OCI-LY3 (cell line): ENCODE results near the gene FRMD4A.
"Not testable (repeated sequence)": the region's sequence is repeated elsewhere in the genome, so short reads cannot be mapped to it uniquely, and the experiment has no call there.

Experiments
- H2AFZ ChIP-seq: fragments of 200-600, 300-600 bp; shearing (Covaris generic); 2 replicates; pipeline ENCODE4 v1.6.0; 2014; ENCODE audit warnings: antibody characterized with exemption, low read depth, low read length
- H3K27ac ChIP-seq: fragments of 200-600, 300-600 bp; sonication (generic); 2 replicates; pipeline ENCODE4 v1.5.1; 2014; ENCODE audit warnings: mild to moderate bottlenecking, low read length, moderate library complexity, mixed read lengths
- H3K27me3 ChIP-seq: fragments of 200-600, 300-600 bp; sonication (generic); 2 replicates; pipeline ENCODE4 v1.6.1; 2014; ENCODE audit warnings: low read depth, low read length, mixed read lengths
- H3K36me3 ChIP-seq: fragments of 200-600, 300-600 bp; sonication (generic); replicated peaks from 2 replicates; pipeline ENCODE3; 2014; ENCODE audit warnings: low read depth, low read length, mixed read lengths
- H3K4me1 ChIP-seq: fragments of 300-600, 200-600 bp; sonication (generic); 2 replicates; pipeline ENCODE4 v1.6.1; 2014; ENCODE audit warnings: low read length, mixed read lengths
- H3K4me2 ChIP-seq: fragments of 200-600, 300-600 bp; sonication (generic); 2 replicates; pipeline ENCODE4 v1.6.1; 2014; ENCODE audit warnings: low read length, mixed read lengths
- H3K4me3 ChIP-seq: fragments of 300-600, 200-600 bp; sonication (generic); 2 replicates; pipeline ENCODE4 v1.5.1; 2014; ENCODE audit warnings: antibody characterized with exemption, mild to moderate bottlenecking, low read length, moderate library complexity
- H3K79me2 ChIP-seq: fragments of 300-600, 200-600 bp; shearing (Covaris generic); 2 replicates; pipeline ENCODE4 v1.6.1; 2014; ENCODE audit warnings: mild to moderate bottlenecking, low read length, mixed read lengths
- H3K9ac ChIP-seq: fragments of 300-600, 200-600 bp; shearing (Covaris generic); 2 replicates; pipeline ENCODE4 v1.6.0; 2014; ENCODE audit warnings: mild to moderate bottlenecking, low read length, moderate library complexity
- H3K9me3 ChIP-seq: fragments of 200-600, 300-600 bp; shearing (Covaris generic); 2 replicates; pipeline ENCODE4 v1.6.1; 2014; ENCODE audit warnings: low read length, mixed read lengths; ENCODE audit not compliant: insufficient read depth
- H4K20me1 ChIP-seq: fragments of 200-600, 300-600 bp; sonication (generic); 2 replicates; pipeline ENCODE4 v1.6.1; 2016; ENCODE audit warnings: low read length, mixed read lengths; ENCODE audit not compliant: insufficient read depth
- EZH2phosphoT487 ChIP-seq: fragments of 200-600 bp; shearing (Covaris generic); IDR thresholded peaks from 2 replicates; pipeline ENCODE4 v1.6.1; 2018; ENCODE audit warnings: antibody characterized with exemption, mixed run types, low read depth
- TF ChIP-seq, protein P1 (sequence below): fragments of 200-600, 300-600 bp; sonication (generic); IDR thresholded peaks from 2 replicates; pipeline ENCODE4 v1.5.1; 2014; ENCODE audit warnings: antibody characterized with exemption, low read length, low read depth

Gene FRMD4A

DNA sequence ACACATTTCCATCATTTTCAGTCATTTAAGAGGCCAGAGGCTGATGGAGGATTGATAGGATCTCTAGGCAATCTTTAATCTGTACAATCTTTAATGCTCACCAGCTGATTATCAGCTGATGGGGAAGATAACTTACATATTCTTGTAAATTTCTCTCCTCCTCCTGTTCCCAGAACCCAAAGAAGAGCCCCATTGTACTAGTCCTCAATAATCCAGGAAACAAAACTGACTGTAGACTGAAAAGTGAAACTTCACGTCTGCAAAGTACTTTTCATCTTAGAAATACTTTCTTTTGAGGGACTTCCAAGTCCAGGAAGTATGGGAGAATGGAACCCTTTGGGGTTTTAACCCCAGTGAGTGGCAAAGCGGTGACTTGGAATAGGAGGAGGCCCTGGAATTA, 283.3 kb downstream of the FRMD4A start:
- no peak overlapping the region for H3K4me2 ChIP-seq
- H3K27ac ChIP-seq, result no peak overlapping the region
- H3K79me2 ChIP-seq, result no peaks in the 10 kb centered on the region
- H4K20me1 ChIP-seq, result no peaks in the 10 kb centered on the region
- no peaks in the 10 kb centered on the region for H3K27me3 ChIP-seq
- H3K9me3 ChIP-seq, result no peaks in the 10 kb centered on the region
- H3K9ac ChIP-seq, result no peak overlapping the region
- H3K4me1 ChIP-seq, result no peaks in the 10 kb centered on the region
- no peak overlapping the region for H2AFZ ChIP-seq
- no peak overlapping the region for H3K4me3 ChIP-seq
- TF ChIP-seq EZH2phosphoT487, result no peak
- TF ChIP-seq, protein P1, sequence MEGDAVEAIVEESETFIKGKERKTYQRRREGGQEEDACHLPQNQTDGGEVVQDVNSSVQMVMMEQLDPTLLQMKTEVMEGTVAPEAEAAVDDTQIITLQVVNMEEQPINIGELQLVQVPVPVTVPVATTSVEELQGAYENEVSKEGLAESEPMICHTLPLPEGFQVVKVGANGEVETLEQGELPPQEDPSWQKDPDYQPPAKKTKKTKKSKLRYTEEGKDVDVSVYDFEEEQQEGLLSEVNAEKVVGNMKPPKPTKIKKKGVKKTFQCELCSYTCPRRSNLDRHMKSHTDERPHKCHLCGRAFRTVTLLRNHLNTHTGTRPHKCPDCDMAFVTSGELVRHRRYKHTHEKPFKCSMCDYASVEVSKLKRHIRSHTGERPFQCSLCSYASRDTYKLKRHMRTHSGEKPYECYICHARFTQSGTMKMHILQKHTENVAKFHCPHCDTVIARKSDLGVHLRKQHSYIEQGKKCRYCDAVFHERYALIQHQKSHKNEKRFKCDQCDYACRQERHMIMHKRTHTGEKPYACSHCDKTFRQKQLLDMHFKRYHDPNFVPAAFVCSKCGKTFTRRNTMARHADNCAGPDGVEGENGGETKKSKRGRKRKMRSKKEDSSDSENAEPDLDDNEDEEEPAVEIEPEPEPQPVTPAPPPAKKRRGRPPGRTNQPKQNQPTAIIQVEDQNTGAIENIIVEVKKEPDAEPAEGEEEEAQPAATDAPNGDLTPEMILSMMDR, result no peak
- H3K36me3 ChIP-seq, result no peaks in the 10 kb centered on the region

DNA sequence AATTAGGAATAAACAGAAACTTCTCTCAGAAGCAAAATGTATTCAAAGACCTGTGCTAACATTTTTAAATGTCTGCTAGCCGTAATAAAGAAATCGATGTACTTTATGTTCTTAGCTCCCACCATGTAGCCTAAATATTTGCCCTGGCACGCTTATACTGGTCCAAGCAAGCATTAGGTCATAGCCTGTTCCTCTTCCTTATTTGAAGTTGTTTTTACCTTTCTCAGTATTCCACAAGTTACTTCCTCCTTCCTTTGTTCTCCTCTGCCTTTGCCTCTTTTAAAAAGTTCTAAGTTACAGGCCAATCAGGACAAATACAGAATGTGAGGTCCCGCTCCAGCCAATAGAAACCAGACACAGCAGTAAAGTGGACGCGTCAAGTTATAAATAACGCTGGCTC, 288.7 kb downstream of the FRMD4A start:
- H3K36me3 ChIP-seq, H2AFZ ChIP-seq, H3K4me3 ChIP-seq, H3K9ac ChIP-seq, H3K4me1 ChIP-seq, H3K79me2 ChIP-seq, H3K4me2 ChIP-seq, H3K9me3 ChIP-seq, H3K27ac ChIP-seq, H3K27me3 ChIP-seq, H4K20me1 ChIP-seq: not testable (repeated sequence)

DNA sequence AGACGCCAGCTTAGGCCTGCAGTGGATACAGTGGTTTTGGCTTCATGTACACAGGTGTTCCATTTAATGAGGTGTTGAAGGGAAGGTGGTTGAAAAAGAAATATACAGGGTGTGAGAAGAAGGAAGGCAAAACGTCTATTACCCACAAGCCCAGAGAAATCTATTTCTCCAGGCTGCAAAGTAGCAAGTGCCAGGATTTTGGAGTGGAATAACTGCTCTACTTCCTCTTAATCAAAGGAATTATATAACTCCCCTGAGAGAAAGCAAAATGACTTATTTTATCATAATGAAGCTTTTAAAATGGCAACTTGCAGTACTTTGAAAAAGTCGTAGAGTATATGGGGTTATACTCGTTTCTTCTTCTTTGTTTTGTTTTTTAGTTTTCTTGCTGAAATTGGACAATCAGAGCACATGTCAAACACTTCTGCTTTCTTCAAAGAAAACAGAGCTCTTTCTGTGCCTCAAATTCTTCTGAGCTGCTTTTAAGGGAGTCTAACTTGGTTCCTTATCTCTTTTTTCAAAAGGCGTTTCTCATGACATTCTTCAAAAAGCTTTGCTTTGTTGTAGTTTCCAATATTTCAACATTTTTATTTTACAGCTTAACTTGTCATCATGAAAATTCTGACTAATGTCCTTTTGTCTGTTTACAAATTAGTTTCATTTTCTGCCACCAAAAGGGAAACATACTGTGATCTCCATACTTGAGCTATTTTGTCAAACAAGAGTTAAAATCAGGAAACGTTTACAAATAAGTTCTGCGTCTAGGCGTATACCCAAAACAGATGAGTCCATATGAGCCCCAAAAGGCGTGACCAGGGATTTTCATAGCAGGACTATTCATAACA, 289.7 kb downstream of the FRMD4A start:
- Histone ChIP-seq H3K27me3 (no peaks in the 10 kb centered on the region), H3K4me3 (no peak overlapping the region), H4K20me1 (no peaks in the 10 kb centered on the region), H3K4me1 (0 out of 2 replicates have a peak, but pooled peaks cover 5% of the 10 kb centered on the region), H3K4me2 (no peak overlapping the region), H3K36me3 (no peaks in the 10 kb centered on the region), H2AFZ (no peak overlapping the region), H3K9ac (no peak overlapping the region), H3K27ac (no peak overlapping the region), H3K9me3 (no peaks in the 10 kb centered on the region), H3K79me2 (no peaks in the 10 kb centered on the region)
- no peak for TF ChIP-seq EZH2phosphoT487
- TF ChIP-seq, protein P1, result no peak

DNA sequence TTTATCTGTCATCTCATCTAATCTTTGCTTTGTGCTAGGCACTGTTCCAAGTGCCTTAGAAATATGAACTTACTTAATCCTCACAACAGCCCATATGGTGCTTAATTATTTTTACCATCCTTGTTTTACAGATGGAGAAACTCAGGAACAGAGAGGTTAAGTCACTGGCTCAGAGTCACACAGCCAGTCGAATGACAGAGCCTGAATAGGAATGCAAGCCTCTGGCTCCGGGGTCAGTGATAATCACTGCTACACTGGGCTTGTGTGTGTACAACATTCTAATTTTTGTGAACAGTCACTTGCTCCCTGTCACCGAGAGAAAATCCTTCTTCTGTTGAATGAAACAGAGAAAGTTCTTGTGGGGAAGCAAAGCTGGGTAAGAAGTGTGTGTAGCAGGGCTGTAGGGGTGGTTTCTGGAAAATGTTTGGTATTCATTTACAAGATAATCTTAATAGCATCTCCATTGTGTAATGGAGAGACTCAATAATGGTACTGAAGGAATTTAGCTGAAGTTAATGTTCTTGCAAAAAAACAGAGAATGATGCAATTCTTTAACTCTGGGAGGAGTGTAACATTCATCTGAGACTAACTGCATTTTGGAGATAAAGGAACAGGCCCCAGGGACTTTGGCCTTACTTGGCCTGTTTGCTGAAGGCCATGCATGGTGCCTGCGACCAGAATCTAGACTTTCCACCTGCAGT, 290.6 kb downstream of the FRMD4A start:
- H4K20me1 ChIP-seq, result no peaks in the 10 kb centered on the region
- no peaks in the 10 kb centered on the region for H3K27me3 ChIP-seq
- TF ChIP-seq EZH2phosphoT487, result no peak
- TF ChIP-seq, protein P1, result no peak
- no peak overlapping the region for H3K4me3 ChIP-seq
- no peaks in the 10 kb centered on the region for H3K79me2 ChIP-seq
- H3K4me2 ChIP-seq, result no peak overlapping the region
- no peak overlapping the region for H3K9ac ChIP-seq
- H3K27ac ChIP-seq, result no peak overlapping the region
- H3K4me1 ChIP-seq, result 0 out of 2 replicates have a peak, but pooled peaks cover 5% of the 10 kb centered on the region
- no peak overlapping the region for H2AFZ ChIP-seq
- H3K36me3 ChIP-seq, result no peaks in the 10 kb centered on the region
- H3K9me3 ChIP-seq, result no peaks in the 10 kb centered on the region
